D721Med (cell line): ENCODE results near the gene ZNF189.

Source experiments
- DNase-seq: peaks from one replicate; pipeline ENCODE4 v3.0.0; 2011; ENCODE audit warnings: low spot score; ENCODE audit not compliant: insufficient read length
- FAIRE-seq: peaks from 2 replicates; lab custom pipeline; 2011; peaks lifted over from hg19 to GRCh38; lab: Jason Lieb, UNC
- CTCF ChIP-seq: IDR thresholded peaks from 2 replicates; pipeline ENCODE4 v1.5.1; 2012; ENCODE audit warnings: mild to moderate bottlenecking, control low read depth; ENCODE audit not compliant: insufficient read depth; ENCODE audit errors: missing control alignments

Gene ZNF189

GRCh38 chr9:101418518-101419430, 20.1 kb downstream of the ZNF189 start:
- no peak for FAIRE-seq

GRCh38 chr9:101419863-101420262, 21.2 kb downstream of the ZNF189 start:
- DNase-seq (no peak), FAIRE-seq (no peak)
- no peak for TF ChIP-seq CTCF

More at GRCh38 chr9:101418518-101419430, 20.1 kb downstream of the ZNF189 start:
- no peak for TF ChIP-seq CTCF
- no peak for DNase-seq

- DNase-seq (no peak), FAIRE-seq (no peak)
- no peak for TF ChIP-seq CTCF
Measured at GRCh38 chr9:101421653-101422065, 23.0 kb downstream of the ZNF189 start.

GRCh38 chr9:101427358-101427757, 28.7 kb downstream of the ZNF189 start:
- DNase-seq = no peak
- FAIRE-seq = no peak
- TF ChIP-seq CTCF = no peak

- FAIRE-seq = no peak
- no peak for TF ChIP-seq CTCF
- DNase-seq = no peak
Measured at GRCh38 chr9:101427957-101428655, 29.5 kb downstream of the ZNF189 start.

GRCh38 chr9:101428909-101429308, 30.3 kb downstream of the ZNF189 start:
- FAIRE-seq (no peak), DNase-seq (no peak)
- TF ChIP-seq CTCF = no peak
